ENCODE data around the gene RABGAP1L.

GRCh38 chr1:174225499-174226204 is 66.3 kb downstream of the RABGAP1L start:
- no peak for TF ChIP-seq CTCF (conservative IDR thresholded peaks at IDR 0.05; ENCODE audit: low read length)
- TF ChIP-seq EZH2phosphoT487 (IDR thresholded peaks at IDR 0.05; ENCODE audit: borderline replicate concordance, low read depth, low read length), result no peak

All from OCI-LY7 (cell line).